PC-9 (cell line): ENCODE measurements around the gene PRKCA.

Experiments
- EZH2 ChIP-seq: fragments of 200-600 bp; sonication (generic); IDR thresholded peaks from 2 replicates; pipeline ENCODE4 v1.8.0; 2017; ENCODE audit warnings: antibody characterized with exemption, low read depth
- TF ChIP-seq, protein P1 (sequence below): fragments of 200-600 bp; sonication (generic); conservative IDR thresholded peaks from 2 replicates; pipeline ENCODE4 v1.6.1; 2017; ENCODE audit warnings: mixed run types, antibody characterized with exemption, mild to moderate bottlenecking, moderate library complexity

DNA sequence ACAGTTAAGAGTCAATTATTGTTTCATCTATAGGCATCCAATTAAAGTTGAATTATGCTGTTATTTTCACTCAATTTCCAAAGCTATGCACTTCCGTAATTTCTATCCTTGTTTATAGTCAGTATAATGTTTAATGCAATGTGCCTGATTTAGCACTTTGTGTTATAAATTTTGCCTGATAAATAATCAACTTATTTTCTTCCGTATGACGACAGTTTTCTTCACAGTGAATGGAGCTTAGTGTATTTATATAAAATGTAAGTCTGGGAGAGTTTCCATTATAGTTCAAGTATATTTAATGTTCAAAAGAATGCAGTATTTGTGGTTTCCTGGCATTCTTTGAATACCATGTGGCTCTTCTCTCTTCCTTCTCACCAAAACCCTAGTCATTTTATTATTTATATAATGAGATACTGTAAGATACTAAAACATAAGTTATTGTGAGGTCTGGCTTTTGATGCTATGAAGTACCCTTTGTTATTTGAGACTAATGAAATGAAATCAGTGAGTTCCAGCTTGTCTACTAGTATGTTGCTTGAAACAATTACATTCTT lies 240.6 kb downstream of the PRKCA start:
- TF ChIP-seq, protein P1, sequence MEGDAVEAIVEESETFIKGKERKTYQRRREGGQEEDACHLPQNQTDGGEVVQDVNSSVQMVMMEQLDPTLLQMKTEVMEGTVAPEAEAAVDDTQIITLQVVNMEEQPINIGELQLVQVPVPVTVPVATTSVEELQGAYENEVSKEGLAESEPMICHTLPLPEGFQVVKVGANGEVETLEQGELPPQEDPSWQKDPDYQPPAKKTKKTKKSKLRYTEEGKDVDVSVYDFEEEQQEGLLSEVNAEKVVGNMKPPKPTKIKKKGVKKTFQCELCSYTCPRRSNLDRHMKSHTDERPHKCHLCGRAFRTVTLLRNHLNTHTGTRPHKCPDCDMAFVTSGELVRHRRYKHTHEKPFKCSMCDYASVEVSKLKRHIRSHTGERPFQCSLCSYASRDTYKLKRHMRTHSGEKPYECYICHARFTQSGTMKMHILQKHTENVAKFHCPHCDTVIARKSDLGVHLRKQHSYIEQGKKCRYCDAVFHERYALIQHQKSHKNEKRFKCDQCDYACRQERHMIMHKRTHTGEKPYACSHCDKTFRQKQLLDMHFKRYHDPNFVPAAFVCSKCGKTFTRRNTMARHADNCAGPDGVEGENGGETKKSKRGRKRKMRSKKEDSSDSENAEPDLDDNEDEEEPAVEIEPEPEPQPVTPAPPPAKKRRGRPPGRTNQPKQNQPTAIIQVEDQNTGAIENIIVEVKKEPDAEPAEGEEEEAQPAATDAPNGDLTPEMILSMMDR: no peak
- TF ChIP-seq EZH2: no peak
